ENCODE measurements around the gene EXD3. TPM values are rescaled to one million over a fixed set of nuclear protein-coding genes. Genes with fewer than 3 reads are reported as not detected.

Gene EXD3
- total RNA-seq, result 1 to 10 TPM; 2.0 to 5.5 TPM

GRCh38 chr9:137422604-137423513, at the start of gene EXD3, which contains the start of gene NOXA1:
TSS of gene EXD3 (minus strand) at chr9:137423162. CDS start at chr9:137395357, 27,805 bp downstream.
TSS of gene NOXA1 (plus strand) at chr9:137423393. CDS start at chr9:137423530, 137 bp downstream.

GRCh38 chr9:137459152-137459600, 36.2 kb upstream of the EXD3 start, which contains the start of gene NSMF:
TSS of gene NSMF (minus strand) at chr9:137459334. CDS start at chr9:137459102, 232 bp downstream.

GRCh38 chr9:137441289-137441934, 18.4 kb upstream of the EXD3 start, which contains the start of gene ENTPD8:
TSS of gene ENTPD8 (minus strand) at chr9:137441357. CDS start at chr9:137438285, 3,072 bp downstream.

GRCh38 chr9:137302118-137302448, 120.9 kb downstream of the EXD3 start, which contains the start of gene NRARP:
TSS of gene NRARP (minus strand) at chr9:137302271. CDS start at chr9:137301928, 343 bp downstream.

GRCh38 chr9:137277329-137278041, 145.5 kb downstream of the EXD3 start, which contains the start of gene TOR4A:
TSS of gene TOR4A (plus strand) at chr9:137277726. CDS start at chr9:137278690, 964 bp downstream.

Other genes starting within 250 kb of the EXD3 start
- gene ANAPC2, start 234.6 kb downstream of the EXD3 start, total RNA-seq, result 10 to 100 TPM; 20.6 to 25.6 TPM
- gene SSNA1, start 234.5 kb downstream of the EXD3 start, total RNA-seq, result 100 to 1,000 TPM in 1 of 2 donors, 10 to 100 TPM in 1; 70.2 to 109 TPM
- 10 to 100 TPM in 1 of 2 donors, 1 to 10 TPM in 1; 7.7 to 12.7 TPM for gene TPRN, start 222.4 kb downstream of the EXD3 start, total RNA-seq
- 10 to 100 TPM; 34.1 to 43.6 TPM for gene TMEM203, start 217.5 kb downstream of the EXD3 start, total RNA-seq
- 10 to 100 TPM; 12.4 to 16.0 TPM for gene NDOR1, start 217.5 kb downstream of the EXD3 start, total RNA-seq
- not detected for gene RNF208, start 200.9 kb downstream of the EXD3 start, total RNA-seq
- gene CYSRT1, start 198.0 kb downstream of the EXD3 start, total RNA-seq, result under 1 TPM; 0.67 to 0.69 TPM
- under 1 TPM in 1 of 2 donors, not detected in 1; under 0.01 TPM for gene RNF224, start 195.7 kb downstream of the EXD3 start, total RNA-seq
- gene SLC34A3, start 192.3 kb downstream of the EXD3 start, total RNA-seq, result not detected
- 100 to 1,000 TPM; 123 to 528 TPM for gene TUBB4B, start 181.9 kb downstream of the EXD3 start, total RNA-seq
- not detected for gene STPG3, start 171.9 kb downstream of the EXD3 start, total RNA-seq
- 10 to 100 TPM; 42.3 to 56.9 TPM for gene NELFB, start 167.8 kb downstream of the EXD3 start, total RNA-seq
- gene TOR4A, start 145.4 kb downstream of the EXD3 start, total RNA-seq, result 10 to 100 TPM in 1 of 2 donors, 1 to 10 TPM in 1; 1.7 to 11.3 TPM
- under 1 TPM in 1 of 2 donors, not detected in 1; under 0.01 TPM for gene NRARP, start 120.9 kb downstream of the EXD3 start, total RNA-seq
- gene NOXA1, start 231 bp upstream of the EXD3 start, total RNA-seq, result under 1 TPM; under 0.01 to 0.69 TPM
- gene ENTPD8, start 18.2 kb upstream of the EXD3 start, total RNA-seq, result not detected
- 10 to 100 TPM; 25.5 to 27.0 TPM for gene NSMF, start 36.2 kb upstream of the EXD3 start, total RNA-seq
- gene PNPLA7, start 127.2 kb upstream of the EXD3 start, total RNA-seq, result 1 to 10 TPM in 1 of 2 donors, under 1 TPM in 1; 0.69 to 1.3 TPM
- 10 to 100 TPM; 49.6 to 79.6 TPM for gene MRPL41, start 128.7 kb upstream of the EXD3 start, total RNA-seq
- gene DPH7, start 155.8 kb upstream of the EXD3 start, total RNA-seq, result 10 to 100 TPM; 15.1 to 18.6 TPM
- gene ZMYND19, start 167.3 kb upstream of the EXD3 start, total RNA-seq, result 10 to 100 TPM; 16.2 to 29.0 TPM
- 10 to 100 TPM in 1 of 2 donors, 1 to 10 TPM in 1; 9.3 to 16.3 TPM for gene ARRDC1, start 182.5 kb upstream of the EXD3 start, total RNA-seq
- gene EHMT1, start 195.8 kb upstream of the EXD3 start, total RNA-seq, result 10 to 100 TPM; 24.8 to 38.6 TPM

All from melanocyte of skin (primary cell).